ENCODE data around the gene CCAR1. TPM values are rescaled to one million over a fixed set of nuclear protein-coding genes. Genes with fewer than 3 reads are reported as not detected.

Gene CCAR1
- total and polyA plus RNA-seq, 2 donors (not counting 1 experiment from before 2014, with no cell fraction given), result 26.3 to 101 TPM

DNA sequence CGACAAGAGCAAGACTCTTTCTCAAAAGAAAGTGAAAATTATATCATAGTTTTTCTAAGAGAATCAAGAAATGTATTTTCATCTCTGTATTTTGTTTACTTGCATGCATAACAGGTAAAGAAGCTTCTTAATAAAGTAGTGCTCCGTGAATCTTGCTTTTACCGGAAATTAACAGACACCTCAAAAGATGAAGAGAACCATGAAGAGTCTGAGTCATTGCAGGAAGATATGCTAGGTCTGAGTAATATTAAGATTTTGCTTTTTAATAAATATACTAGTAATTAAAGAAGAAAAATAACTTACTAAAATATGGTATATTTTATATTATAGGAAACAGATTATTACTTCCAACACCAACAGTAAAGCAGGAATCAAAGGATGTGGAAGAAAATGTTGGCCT, 66.8 kb downstream of the CCAR1 start:
- Histone ChIP-seq H2AFZ (ENCODE audit: insufficient read depth, low read depth, low read length, poor library complexity, severe bottlenecking) (no peak overlapping the region), H3K9ac (ENCODE audit: low read length) (no peak overlapping the region), H3K4me2 (replicated peaks; ENCODE audit: low read depth, low read length, poor library complexity, severe bottlenecking) (no peak overlapping the region), H3K9me3 (ENCODE audit: control extremely low read depth in 1 of 3, control insufficient read depth in 2 of 3, insufficient read depth in 1 of 3, low read length in 2 of 3) (no peaks in the 10 kb centered on the region), H3K4me1 (ENCODE audit: control insufficient read depth in 2 of 2, insufficient read depth in 2 of 2, low read length in 2 of 2) (peaks cover 0 to 2% of the 10 kb centered on the region in 2 donors), H3K4me3 (ENCODE audit: control extremely low read depth in 1 of 5, extremely low read depth in 1 of 5, insufficient read depth in 1 of 5, low read depth in 2 of 5, low read length in 4 of 5) (no peak overlapping the region), H3K79me2 (ENCODE audit: control insufficient read depth, insufficient read depth, low read length) (no peaks in the 10 kb centered on the region), H3K27me3 (replicated peaks in 1 of 4; ENCODE audit: control extremely low read depth in 1 of 4, control insufficient read depth in 3 of 4, insufficient read depth in 4 of 4, low read length in 3 of 4) (no peaks in the 10 kb centered on the region), H3K27ac (ENCODE audit: low read length in 2 of 2) (no peak overlapping the region), H3K36me3 (replicated peaks in 1 of 2; ENCODE audit: control extremely low read depth in 1 of 2, control insufficient read depth in 1 of 2, extremely low read depth in 1 of 2, insufficient read depth in 2 of 2, low read length in 1 of 2) (peaks cover 2 to 68% of the 10 kb centered on the region in 2 experiments), H4K20me1 (ENCODE audit: control insufficient read depth, insufficient read depth, low read length, poor library complexity, severe bottlenecking) (no peaks in the 10 kb centered on the region)
- no peak for DNase-seq
- POLR2A ChIA-PET, result interaction anchor here (0.6 kb wide), 1 partner anchor 38 kb away, joined by 8 read pairs; no protein-coding TSS in a partner anchor
- TF ChIP-seq, protein P1, sequence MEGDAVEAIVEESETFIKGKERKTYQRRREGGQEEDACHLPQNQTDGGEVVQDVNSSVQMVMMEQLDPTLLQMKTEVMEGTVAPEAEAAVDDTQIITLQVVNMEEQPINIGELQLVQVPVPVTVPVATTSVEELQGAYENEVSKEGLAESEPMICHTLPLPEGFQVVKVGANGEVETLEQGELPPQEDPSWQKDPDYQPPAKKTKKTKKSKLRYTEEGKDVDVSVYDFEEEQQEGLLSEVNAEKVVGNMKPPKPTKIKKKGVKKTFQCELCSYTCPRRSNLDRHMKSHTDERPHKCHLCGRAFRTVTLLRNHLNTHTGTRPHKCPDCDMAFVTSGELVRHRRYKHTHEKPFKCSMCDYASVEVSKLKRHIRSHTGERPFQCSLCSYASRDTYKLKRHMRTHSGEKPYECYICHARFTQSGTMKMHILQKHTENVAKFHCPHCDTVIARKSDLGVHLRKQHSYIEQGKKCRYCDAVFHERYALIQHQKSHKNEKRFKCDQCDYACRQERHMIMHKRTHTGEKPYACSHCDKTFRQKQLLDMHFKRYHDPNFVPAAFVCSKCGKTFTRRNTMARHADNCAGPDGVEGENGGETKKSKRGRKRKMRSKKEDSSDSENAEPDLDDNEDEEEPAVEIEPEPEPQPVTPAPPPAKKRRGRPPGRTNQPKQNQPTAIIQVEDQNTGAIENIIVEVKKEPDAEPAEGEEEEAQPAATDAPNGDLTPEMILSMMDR (IDR thresholded peaks at IDR 0.05), result no peak
- TF ChIP-seq EZH2 (IDR thresholded peaks at IDR 0.05; ENCODE audit: borderline replicate concordance, insufficient read depth, low read depth, low read length, poor library complexity, severe bottlenecking), result no peak
- CTCF ChIA-PET, result no interaction called here
- no peak overlapping the region for H3K4me3 Mint-ChIP-seq
- intact Hi-C loops (cut with micrococcal nuclease), result no loop called here
- no peaks in the 10 kb centered on the region for H3K27me3 Mint-ChIP-seq
- no peak for ATAC-seq (ENCODE audit: low read depth)
- WGBS (ENCODE audit: insufficient coverage), result no CpG with 5 or more reads among the region's 3 CpGs
- H3K27ac Mint-ChIP-seq, result no peak overlapping the region
- no peaks in the 10 kb centered on the region for H3K9me3 Mint-ChIP-seq (ENCODE audit: insufficient read depth)
- H3K4me1 Mint-ChIP-seq, result peaks cover 3% of the 10 kb centered on the region

DNA sequence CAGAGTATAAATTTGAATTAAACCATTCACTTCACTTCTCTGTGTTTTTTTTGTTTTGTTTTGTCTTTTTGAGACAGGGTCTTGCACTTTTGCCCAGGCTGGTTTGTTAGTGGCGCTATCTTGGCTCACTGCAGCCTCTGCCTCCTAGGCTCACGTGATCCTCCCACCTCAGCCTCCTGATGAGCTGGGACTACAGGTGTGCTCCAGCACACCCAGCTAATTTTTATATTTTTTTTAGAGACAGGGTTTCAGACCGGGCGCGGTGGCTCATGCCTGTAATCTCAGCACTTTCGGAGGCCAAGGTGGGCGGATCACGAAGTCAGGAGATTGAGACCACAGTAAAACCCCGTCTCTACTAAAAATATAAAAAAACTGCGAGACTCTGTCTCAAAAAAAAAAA, 69.4 kb downstream of the CCAR1 start:
- no peak for DNase-seq
- H3K4me2 ChIP-seq (replicated peaks; ENCODE audit: low read depth, low read length, poor library complexity, severe bottlenecking), result no peak overlapping the region
- H3K4me1 ChIP-seq (ENCODE audit: control insufficient read depth in 2 of 2, insufficient read depth in 2 of 2, low read length in 2 of 2), result no peaks in the 10 kb centered on the region
- ChIA-PET CTCF (no interaction called here), POLR2A (no interaction called here)
- Mint-ChIP-seq H3K9me3 (ENCODE audit: insufficient read depth) (no peaks in the 10 kb centered on the region), H3K27me3 (no peaks in the 10 kb centered on the region), H3K4me1 (no peaks in the 10 kb centered on the region), H3K27ac (no peak overlapping the region), H3K4me3 (no peak overlapping the region)
- no peak overlapping the region for H3K9ac ChIP-seq (ENCODE audit: low read length)
- H4K20me1 ChIP-seq (ENCODE audit: control insufficient read depth, insufficient read depth, low read length, poor library complexity, severe bottlenecking), result no peaks in the 10 kb centered on the region
- WGBS (ENCODE audit: insufficient coverage), result 96% methylated on average over 10 of the region's 10 CpGs
- H2AFZ ChIP-seq (ENCODE audit: insufficient read depth, low read depth, low read length, poor library complexity, severe bottlenecking), result no peak overlapping the region
- no peak for ATAC-seq (ENCODE audit: low read depth)
- H3K9me3 ChIP-seq (ENCODE audit: control extremely low read depth in 1 of 3, control insufficient read depth in 2 of 3, insufficient read depth in 1 of 3, low read length in 2 of 3), result no peaks in the 10 kb centered on the region
- no peaks in the 10 kb centered on the region for H3K79me2 ChIP-seq (ENCODE audit: control insufficient read depth, insufficient read depth, low read length)
- intact Hi-C loops (cut with micrococcal nuclease), result no loop called here
- H3K27ac ChIP-seq (ENCODE audit: low read length in 2 of 2), result no peak overlapping the region
- no peak overlapping the region for H3K4me3 ChIP-seq (ENCODE audit: control extremely low read depth in 1 of 5, extremely low read depth in 1 of 5, insufficient read depth in 1 of 5, low read depth in 2 of 5, low read length in 4 of 5)
- no peaks in the 10 kb centered on the region for H3K27me3 ChIP-seq (replicated peaks in 1 of 4; ENCODE audit: control extremely low read depth in 1 of 4, control insufficient read depth in 3 of 4, insufficient read depth in 4 of 4, low read length in 3 of 4)
- H3K36me3 ChIP-seq (replicated peaks in 1 of 2; ENCODE audit: control extremely low read depth in 1 of 2, control insufficient read depth in 1 of 2, extremely low read depth in 1 of 2, insufficient read depth in 2 of 2, low read length in 1 of 2), result peaks cover 2 to 63% of the 10 kb centered on the region in 2 experiments
- no peak for TF ChIP-seq EZH2 (IDR thresholded peaks at IDR 0.05; ENCODE audit: borderline replicate concordance, insufficient read depth, low read depth, low read length, poor library complexity, severe bottlenecking)
- TF ChIP-seq, protein P1 (IDR thresholded peaks at IDR 0.05), result no peak
